K562 (cell line): ENCODE measurements around the gene CARS2. TPM values are rescaled to one million over a fixed set of nuclear protein-coding genes. Genes with fewer than 3 reads are reported as not detected.

Experiments used
- ATAC-seq: fragments of 200-7000 bp; cut with Tn5 transposase; 3 replicates; pipeline ENCODE4 v1.9.1; 2020; ENCODE audit warnings: moderate library complexity
- BruUV-seq: library from RNA; stranded (reverse); fragments of 400-500 nt; replicated peaks from 2 replicates; lab custom pipeline; 2021; lab: Mats Ljungman, UMichigan
- CTCF ChIA-PET: fragments of 300-600 bp; formaldehyde crosslinking; extraction: SDS; loops from one replicate; lab custom pipeline; 2021; ENCODE audit warnings: low intra/inter-chr PET ratio; lab: Yijun Ruan, JAX
- POLR2A ChIA-PET: fragments of 300-600, 350-650 bp; sonication (Branson Sonifier 250); formaldehyde crosslinking; extraction: SDS; loops from one replicate; lab custom pipeline; 2021; ENCODE audit warnings: antibody characterized with exemption, inconsistent platforms; lab: Yijun Ruan, JAX
- DNase-seq, 4 experiments: peaks; one replicate each; pipeline versions ENCODE4 v3.0.0 to v3.0.0-alpha.2; 2011 to 2018; ENCODE audit warnings: low spot score in 3 of 4, mixed read lengths in 3 of 4; ENCODE audit errors: extremely low read depth in 1 of 4
- FAIRE-seq: peaks from 2 replicates; lab custom pipeline; 2011; peaks lifted over from hg19 to GRCh38; lab: Jason Lieb, UNC
- H2AFZ ChIP-seq: 2 replicates; pipeline ENCODE4 v1.6.0; 2011; ENCODE audit warnings: low read depth, low read length, control low read depth, inconsistent platforms
- H3K27ac ChIP-seq: fragments of 200-600 bp; 3 replicates; pipeline ENCODE4 v1.8.0; 2011; ENCODE audit warnings: low read depth, mild to moderate bottlenecking, control low read depth, inconsistent platforms, low read length, moderate library complexity, mixed read lengths; ENCODE audit errors: extremely low read depth
- H3K27me3 ChIP-seq, 2 experiments: fragments of 300-600 bp in 1 of 2; 2 replicates in 1 of 2; 3 replicates in 1 of 2; pipeline versions ENCODE4 v1.6.0 to v1.8.0; 2011; ENCODE audit warnings: inconsistent platforms in 2 of 2, low read length in 2 of 2, mild to moderate bottlenecking in 1 of 2, mixed read lengths in 1 of 2, moderate library complexity in 1 of 2; ENCODE audit not compliant: control insufficient read depth in 2 of 2, insufficient read depth in 2 of 2
- H3K36me3 ChIP-seq: fragments of 300-600 bp; 3 replicates; pipeline ENCODE4 v1.8.0; 2011; ENCODE audit warnings: mild to moderate bottlenecking, low read length, inconsistent platforms; ENCODE audit not compliant: control insufficient read depth, insufficient read depth
- H3K4me1 ChIP-seq, 2 experiments: fragments of 200-600 bp in 1 of 2; replicated peaks in 1 of 2; 2 replicates in 1 of 2; 3 replicates in 1 of 2; pipeline versions ENCODE4 v1.5.1 to v1.8.0; 2011; ENCODE audit warnings: inconsistent platforms in 2 of 2, low read length in 2 of 2, mild to moderate bottlenecking in 1 of 2, mixed read lengths in 1 of 2, moderate library complexity in 1 of 2; ENCODE audit not compliant: control insufficient read depth in 2 of 2, insufficient read depth in 2 of 2
- H3K4me2 ChIP-seq: 2 replicates; pipeline ENCODE4 v1.6.1; 2011; ENCODE audit warnings: low read length, control low read depth, inconsistent platforms, mixed read lengths; ENCODE audit not compliant: insufficient read depth
- H3K4me3 ChIP-seq: fragments of 200-600 bp; sonication (generic), shearing (Covaris generic); 2 replicates; pipeline ENCODE4 v1.5.1; 2016; ENCODE audit warnings: control low read depth, inconsistent platforms
- H3K79me2 ChIP-seq: fragments of 200-600 bp; 3 replicates; pipeline ENCODE4 v1.8.0; 2011; ENCODE audit warnings: low read length, inconsistent platforms; ENCODE audit not compliant: control insufficient read depth, insufficient read depth
- H3K9ac ChIP-seq, 2 experiments: 2 replicates each; pipeline versions ENCODE4 v1.6.0 to v1.6.1; 2011; ENCODE audit warnings: low read depth in 2 of 2, low read length in 2 of 2, control low read depth in 1 of 2, inconsistent platforms in 1 of 2, mild to moderate bottlenecking in 1 of 2, mixed read lengths in 1 of 2; ENCODE audit not compliant: insufficient read depth in 1 of 2
- H3K9me1 ChIP-seq: one replicate; pipeline ENCODE4 v1.6.0; 2011; ENCODE audit warnings: inconsistent platforms, mild to moderate bottlenecking, low read length, moderate library complexity; ENCODE audit not compliant: control insufficient read depth, insufficient read depth
- H3K9me3 ChIP-seq: replicated peaks from 2 replicates; pipeline ENCODE4 v1.5.1; 2011; ENCODE audit warnings: low read depth, low read length, inconsistent platforms; ENCODE audit not compliant: control insufficient read depth, insufficient read depth
- H4K20me1 ChIP-seq: replicated peaks from 2 replicates; pipeline ENCODE4 v1.6.1; 2011; ENCODE audit warnings: low read length, inconsistent platforms, mixed read lengths; ENCODE audit not compliant: control insufficient read depth, insufficient read depth
- ATF7 ChIP-seq: fragments of 450-650 bp; IDR thresholded peaks from 2 replicates; pipeline ENCODE4 v1.7.1; 2014; ENCODE audit warnings: mild to moderate bottlenecking, moderate library complexity
- CBFB ChIP-seq: sonication (generic); formaldehyde crosslinking; IDR thresholded peaks from 2 replicates; pipeline ENCODE4 v1.4.0; 2020; ENCODE audit warnings: mild to moderate bottlenecking, missing genetic modification reagents
- CBX5 ChIP-seq: IDR thresholded peaks from 2 replicates; pipeline ENCODE4 v1.6.1; 2014; ENCODE audit warnings: low read depth, borderline replicate concordance
- CC2D1A ChIP-seq: fragments of 450-650 bp; IDR thresholded peaks from 2 replicates; pipeline ENCODE4 v1.6.1; 2017; ENCODE audit warnings: mild to moderate bottlenecking
- CREB5 ChIP-seq: fragments of 250-450 bp; sonication (Bioruptor Pico); IDR thresholded peaks from 2 replicates; pipeline ENCODE4 v1.5.0; 2020; ENCODE audit warnings: mild to moderate bottlenecking
- FIP1L1 ChIP-seq: fragments of 200-400 bp; formaldehyde crosslinking; IDR thresholded peaks from 2 replicates; pipeline ENCODE4 v1.6.1; 2018; ENCODE audit warnings: mild to moderate bottlenecking, low read depth, low read length; ENCODE audit not compliant: poor library complexity, severe bottlenecking
- FOXK1 ChIP-seq: sonication (generic); formaldehyde crosslinking; IDR thresholded peaks from 2 replicates; pipeline ENCODE4 v1.8.0; 2022; ENCODE audit warnings: missing genetic modification reagents, mild to moderate bottlenecking, borderline replicate concordance
- FOXO4 ChIP-seq: fragments of 450-650 bp; formaldehyde crosslinking; IDR thresholded peaks from 2 replicates; pipeline ENCODE4 v1.4.0; 2020; ENCODE audit warnings: mild to moderate bottlenecking, moderate library complexity
- GATAD2A ChIP-seq: fragments of 450-650 bp; IDR thresholded peaks from 2 replicates; pipeline ENCODE4 v1.6.1; 2017
- HDGF ChIP-seq: fragments of 450-650 bp; IDR thresholded peaks from 2 replicates; pipeline ENCODE4 v1.6.1; 2016
- ILK ChIP-seq: fragments of 450-650 bp; IDR thresholded peaks from 2 replicates; pipeline ENCODE4 v1.6.1; 2016; ENCODE audit warnings: missing genetic modification characterization, low read depth, mild to moderate bottlenecking, missing compliant biosample characterization, moderate library complexity, borderline replicate concordance
- PHB ChIP-seq: fragments of 250-450 bp; sonication (Bioruptor Pico); IDR thresholded peaks from 2 replicates; pipeline ENCODE4 v1.5.0; 2021
- POLR2A ChIP-seq: fragments of 450-650 bp; conservative IDR thresholded peaks from 2 replicates; pipeline ENCODE4 v1.6.1; 2016
- SAFB2 ChIP-seq: fragments of 200-400 bp; formaldehyde crosslinking; IDR thresholded peaks from 2 replicates; pipeline ENCODE4 v1.6.1; 2018; ENCODE audit warnings: borderline replicate concordance, low read length, low read depth, moderate library complexity; ENCODE audit not compliant: severe bottlenecking
- TBL1XR1 ChIP-seq, 2 experiments: IDR thresholded peaks; 2 replicates each; pipeline ENCODE4 v1.6.1; 2012; ENCODE audit warnings: improper control_type of control experiment in 2 of 2, low read length in 2 of 2, mild to moderate bottlenecking in 1 of 2
- USF2 ChIP-seq: sonication (generic); formaldehyde crosslinking; IDR thresholded peaks from 2 replicates; pipeline ENCODE4 v1.5.0; 2020; ENCODE audit warnings: missing genetic modification reagents
- ZBTB49 ChIP-seq: sonication (generic); formaldehyde crosslinking; IDR thresholded peaks from 2 replicates; pipeline ENCODE4 v1.8.0; 2022; ENCODE audit warnings: missing genetic modification reagents, mild to moderate bottlenecking, borderline replicate concordance
- WGBS: fragments of 100-300 bp; shearing (Covaris generic); methylation state at CpG from one replicate; pipeline ENCODE4 v1.1.6; 2016; ENCODE audit warnings: low coverage, mixed read lengths; ENCODE audit not compliant: insufficient coverage; ENCODE audit errors: missing lambda C conversion rate; 5-methylcytosine and 5-hydroxymethylcytosine counted together
- in situ Hi-C: fragments of 300-500 bp; cut with MboI; formaldehyde crosslinking; loops from 4 replicates; pipeline ENCODE4 v1.15.0; 2018; ENCODE audit warnings: inconsistent platforms, mixed read lengths
- intact Hi-C: fragments of 100-400 bp; cut with micrococcal nuclease; formaldehyde crosslinking; loops from 2 replicates; pipeline ENCODE4 v1.14.2; 2022
- polyA plus RNA-seq, 8 experiments: library from polyadenylated mRNA; depleted of rRNA in 4 of 8; stranded (reverse) in 5 of 8; unstranded in 3 of 8; fragments of >200 nt; fragmentation: Nextera tagmentation in 2 of 8; fragmentation: Illumina TruSeq in 1 of 8; extraction: Ambion mirVana in 2 of 8; extraction: Trizol in 1 of 8; gene quantifications; 2 replicates each; pipeline versions ENCODE4 v1.2.1 to v1.2.3, GENCODE V29; 2011 to 2014; ENCODE audit warnings: inconsistent platforms in 1 of 8, missing spikeins in 1 of 8
- total RNA-seq, 7 experiments: library from RNA; depleted of rRNA in 6 of 7; stranded (reverse); fragments of >200 nt in 6 of 7; fragmentation: Illumina TruSeq in 2 of 7; extraction: Trizol in 2 of 7; gene quantifications; 2 replicates each; pipeline versions ENCODE4 v1.2.1 to v1.2.3, GENCODE V29; 2011 to 2021; ENCODE audit warnings: low replicate concordance in 1 of 7

CARS2 gene
- total and polyA plus RNA-seq, 9 of the 15 experiments (the other 6 are each of a cell fraction or from before 2014, with no cell fraction given): 1.7 to 37.4 (median 30.5) TPM

- H3K9ac ChIP-seq: peak overlapping the region; percentile 59 to 89
- no TSS peak for BruUV-seq
- ChIA-PET POLR2A (interaction anchor here (0.8 to 1.0 kb wide), 2 partner anchors 9 to 10 kb away, joined by 5 to 10 read pairs; no protein-coding TSS in a partner anchor), CTCF (no interaction called here)
- no peaks in the 10 kb centered on the region for H4K20me1 ChIP-seq
- peaks cover 36% of the 10 kb centered on the region for H3K79me2 ChIP-seq
- H3K4me1 ChIP-seq: peaks cover 13 to 27% of the 10 kb centered on the region in 2 experiments; a peak in 4 of 5 replicates
- peak overlapping the region; percentile 91 for H3K4me2 ChIP-seq
- FAIRE-seq (no peak), ATAC-seq (no peak), DNase-seq (no peak)
- peaks cover 3% of the 10 kb centered on the region for H3K9me1 ChIP-seq
- H3K36me3 ChIP-seq: peaks cover 20% of the 10 kb centered on the region; the same call in 1 of the 3 replicates
- no peaks in the 10 kb centered on the region for H3K9me3 ChIP-seq
- intact Hi-C loops: no loop called here
- in situ Hi-C loops: no loop called here
- WGBS: 31% methylated on average over 7 of the region's 8 CpGs
- H3K4me3 ChIP-seq: peak overlapping the region; percentile 84
- H2AFZ ChIP-seq: peak overlapping the region; percentile 86
- no peaks in the 10 kb centered on the region for H3K27me3 ChIP-seq
- peak overlapping the region; percentile 47; the same call in 2 of the 3 replicates for H3K27ac ChIP-seq
- TF ChIP-seq CREB5 (CRISPR knock-in tag): no peak
- TF ChIP-seq FOXK1: no peak
- no peak for TF ChIP-seq USF2 (CRISPR knock-in tag)
- no peak for TF ChIP-seq ZBTB49
- TF ChIP-seq TBL1XR1 (IDR thresholded peaks at IDR 0.05; ENCODE audit: low read length in 2 of 2): no peak
- no peak for TF ChIP-seq FIP1L1
- no peak for TF ChIP-seq HDGF
- 0 out of 2 replicates have a peak, but pooled peaks have one; percentile 4 for TF ChIP-seq CBX5
- no peak for TF ChIP-seq PHB (CRISPR knock-in tag)
- TF ChIP-seq CBFB (CRISPR knock-in tag): 0 out of 2 replicates have a peak, but pooled peaks have one; percentile 57
- no peak for TF ChIP-seq SAFB2
- TF ChIP-seq CC2D1A: no peak
- no peak for TF ChIP-seq ATF7
- 0 out of 2 replicates have a peak, but pooled peaks have one; percentile 2 for TF ChIP-seq POLR2A
- TF ChIP-seq GATAD2A: peak; percentile 83; the same call in 1 of the 2 replicates
- TF ChIP-seq ILK (tag): no peak
- no peak for TF ChIP-seq FOXO4 (CRISPR knock-in tag)
These were observed 855 bp upstream of the CARS2 start for GRCh38 chr13:110706570-110707372.
